GM18508 (cell line): ENCODE measurements around the gene IL1R2.

Source experiments
- ATAC-seq: cut with Tn5 transposase; IDR thresholded peaks from one replicate; pipeline ENCODE4 v1.9.1; 2021; ENCODE audit warnings: moderate number of reproducible peaks; ENCODE audit not compliant: insufficient read depth, unreplicated experiment

IL1R2 gene

DNA sequence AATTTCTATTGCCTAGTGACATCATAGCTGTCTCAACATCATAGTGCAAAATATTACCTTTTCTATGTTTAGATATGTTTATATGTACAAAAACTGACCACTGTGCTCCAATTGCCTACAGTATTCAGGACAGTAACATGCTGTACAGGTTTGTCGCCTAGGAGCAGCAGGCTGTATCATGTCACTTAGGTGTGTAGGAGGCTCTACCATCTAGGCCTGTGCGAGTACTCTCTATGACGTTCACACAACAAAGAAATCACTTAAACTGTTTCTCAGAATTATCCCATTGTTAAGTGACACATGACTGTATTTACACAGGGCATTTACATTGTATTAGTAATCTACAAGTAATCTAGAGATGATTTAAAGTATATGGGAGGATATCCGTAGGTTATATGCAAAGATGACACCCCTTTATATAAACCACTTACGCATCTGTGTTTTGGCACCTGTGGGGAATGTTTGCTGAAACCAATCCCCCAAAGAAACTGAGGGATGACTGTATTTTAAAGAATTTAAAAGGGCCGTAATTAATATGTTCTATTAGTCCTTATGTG lies 24.7 kb downstream of the IL1R2 start:
- no peak for ATAC-seq

DNA sequence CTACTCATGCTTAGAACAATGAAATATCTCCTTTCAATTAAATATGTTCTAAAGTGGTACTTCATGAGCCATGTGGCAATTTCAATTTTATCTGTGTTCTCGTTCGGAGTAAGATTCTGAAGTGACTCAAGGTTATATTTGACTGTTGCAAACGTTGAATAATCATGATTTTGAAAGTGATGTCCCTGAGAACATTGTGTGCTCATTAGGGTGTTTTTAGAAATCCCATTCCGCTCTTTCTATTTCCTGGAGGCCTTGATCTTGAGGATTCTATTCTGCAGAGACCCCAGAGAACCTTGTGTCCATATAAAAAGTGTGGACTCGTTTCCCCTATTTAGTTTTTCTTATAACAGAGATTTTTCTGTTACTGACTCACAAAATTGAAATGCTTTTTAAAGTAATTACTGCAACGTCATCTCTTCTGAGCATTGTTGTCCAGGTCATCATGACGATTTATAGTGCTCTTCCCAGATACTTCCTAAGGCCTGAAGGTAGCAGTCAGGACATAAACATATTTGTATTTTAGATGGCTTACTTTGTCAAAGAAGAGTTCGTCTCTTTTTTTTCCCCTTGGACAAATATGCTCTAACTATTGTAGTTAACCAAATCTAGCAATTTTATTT lies 27.2 kb downstream of the IL1R2 start:
- no peak for ATAC-seq

DNA sequence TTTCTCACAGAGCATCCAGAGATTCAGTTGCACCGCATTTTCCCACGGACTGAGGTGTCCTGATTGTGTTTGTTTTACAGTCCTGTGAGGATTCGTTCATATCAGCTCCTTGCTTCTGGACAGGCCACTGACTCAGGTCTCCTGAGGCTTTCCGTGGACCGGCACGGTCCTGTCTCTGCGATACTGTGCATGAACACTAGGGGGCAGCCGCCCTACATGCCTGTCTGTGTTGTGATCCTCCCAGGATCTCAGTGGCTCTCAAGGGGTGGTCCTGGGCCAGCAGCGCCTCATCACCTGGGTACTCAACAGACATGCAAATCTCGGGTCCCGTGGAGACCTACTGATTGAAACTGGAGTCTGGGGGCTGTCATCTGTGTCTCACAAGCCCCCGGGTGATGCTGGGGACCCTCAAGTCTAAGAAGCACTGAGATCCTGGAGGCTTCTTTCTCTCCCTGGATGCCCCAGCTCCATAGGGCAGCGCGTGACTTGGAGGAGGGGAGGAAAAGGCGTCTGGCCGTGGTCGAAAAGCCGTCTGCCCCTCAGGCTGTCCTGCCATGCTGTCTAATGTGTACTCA lies 28.9 kb downstream of the IL1R2 start:
- ATAC-seq = no peak

DNA sequence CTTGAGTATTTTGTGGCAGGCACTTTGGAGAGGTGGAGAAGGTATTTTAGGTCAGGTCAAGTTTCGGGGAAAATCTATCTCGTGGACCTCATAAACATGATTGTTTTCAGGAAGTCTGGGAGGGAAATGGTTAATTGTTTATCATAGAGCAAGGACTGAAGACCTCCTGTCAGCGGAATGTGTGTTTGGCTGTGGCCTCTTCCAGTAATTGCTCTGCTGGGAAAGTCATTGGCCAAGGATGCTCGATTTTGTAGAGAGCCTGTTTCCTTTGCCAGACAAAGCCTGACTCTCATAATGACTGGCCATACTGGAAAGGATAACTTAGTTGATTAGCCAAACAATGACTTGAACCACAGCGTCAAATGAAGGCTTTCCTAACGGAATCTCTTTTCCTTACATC lies 30.0 kb downstream of the IL1R2 start:
- ATAC-seq = no peak

DNA sequence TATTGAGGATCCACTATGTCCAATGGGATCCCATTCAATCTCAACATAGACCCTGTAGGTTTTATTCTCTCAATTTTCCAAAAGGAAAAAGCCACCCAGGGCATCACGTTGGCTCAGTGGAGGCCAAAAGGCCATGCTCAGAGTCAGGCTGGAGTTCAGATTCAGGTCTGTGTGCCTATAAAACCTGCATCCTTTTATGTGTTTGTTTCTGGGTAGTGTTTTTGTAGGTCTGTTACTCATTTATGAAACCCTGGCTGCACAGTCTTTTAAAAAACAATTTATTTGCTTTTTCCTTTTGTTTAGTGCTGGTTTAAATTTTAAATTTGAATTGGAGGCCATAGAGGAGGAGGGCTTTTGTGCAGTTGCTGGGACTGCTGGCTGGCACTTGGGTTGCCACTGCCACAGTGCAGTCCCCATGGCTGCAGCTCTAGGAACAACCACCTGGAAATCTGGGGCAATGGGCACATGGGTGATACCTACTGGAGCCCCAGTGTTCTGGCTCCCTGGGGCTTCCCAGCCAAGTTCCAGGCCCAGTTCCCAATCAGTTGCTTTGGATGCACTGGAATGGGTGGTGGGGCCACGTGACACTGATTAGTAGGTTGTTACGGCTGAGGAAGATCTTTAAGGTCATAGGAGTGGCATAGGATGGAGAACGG lies 31.3 kb downstream of the IL1R2 start:
- ATAC-seq = no peak

DNA sequence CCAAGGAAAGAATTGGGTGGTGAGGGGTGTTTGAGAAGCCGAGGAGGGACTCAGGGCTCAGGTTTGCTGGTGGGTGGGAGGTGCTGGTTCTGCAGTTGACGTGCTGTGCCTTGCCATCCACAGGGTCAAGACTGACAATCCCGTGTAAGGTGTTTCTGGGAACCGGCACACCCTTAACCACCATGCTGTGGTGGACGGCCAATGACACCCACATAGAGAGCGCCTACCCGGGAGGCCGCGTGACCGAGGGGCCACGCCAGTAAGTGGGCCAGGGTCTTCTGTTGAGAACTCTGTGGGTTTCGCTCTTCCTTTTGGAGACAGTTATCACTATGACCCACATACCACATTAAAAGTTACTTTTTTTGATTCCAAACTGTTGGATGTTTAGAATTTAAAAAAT lies 32.6 kb downstream of the IL1R2 start:
- no peak for ATAC-seq

DNA sequence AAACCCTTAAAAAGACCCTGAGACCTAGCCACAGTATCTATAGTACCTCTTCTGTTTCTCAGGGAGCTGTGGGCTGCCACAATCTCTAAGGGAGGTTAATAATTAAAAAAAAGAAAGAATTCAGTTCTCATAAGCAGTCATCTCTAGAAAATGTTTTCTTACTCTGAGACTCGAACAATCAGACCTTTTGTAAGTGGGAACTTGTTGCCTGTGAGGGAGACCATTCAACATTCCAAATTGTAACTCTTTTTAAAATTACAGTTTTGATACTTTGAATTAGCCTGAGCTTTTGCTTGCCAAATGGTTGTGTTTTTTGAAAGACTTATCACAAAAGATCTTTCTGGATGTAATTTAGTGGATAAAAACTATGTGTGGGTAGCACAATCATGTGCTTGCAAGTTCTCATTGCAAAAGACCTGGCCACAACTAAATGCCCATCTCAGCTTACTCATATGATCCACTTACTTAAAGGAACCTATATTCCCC lies 33.3 kb downstream of the IL1R2 start:
- ATAC-seq = peak; percentile 71

DNA sequence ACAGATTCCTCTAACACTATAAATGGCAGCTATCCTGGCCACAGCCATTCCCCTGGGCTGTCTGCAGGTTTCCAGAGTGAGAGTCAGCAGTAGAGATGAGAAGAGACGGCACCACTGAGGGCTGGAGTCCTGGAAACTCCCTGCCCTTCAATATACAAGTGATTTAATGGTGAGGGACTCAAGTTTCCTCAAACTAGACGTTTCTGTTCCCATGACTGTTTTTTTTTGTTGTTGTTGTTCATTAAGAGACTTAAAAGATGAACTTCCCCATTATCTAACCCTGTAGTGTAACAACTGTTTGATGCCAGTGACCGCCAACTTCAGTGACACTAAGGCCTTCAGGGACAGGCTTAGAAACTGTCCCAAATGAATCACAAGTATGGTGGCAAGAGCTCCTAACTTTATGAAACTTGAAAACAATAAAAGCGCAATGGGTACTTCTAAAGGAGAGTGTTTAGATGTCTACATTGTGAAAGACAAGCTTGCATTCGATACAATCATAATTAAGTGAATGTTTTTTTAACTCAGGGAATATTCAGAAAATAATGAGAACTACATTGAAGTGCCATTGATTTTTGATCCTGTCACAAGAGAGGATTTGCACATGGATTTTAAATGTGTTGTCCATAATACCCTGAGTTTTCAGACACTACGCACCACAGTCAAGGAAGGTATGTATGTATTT lies 34.0 kb downstream of the IL1R2 start:
- ATAC-seq = peak; percentile 40

DNA sequence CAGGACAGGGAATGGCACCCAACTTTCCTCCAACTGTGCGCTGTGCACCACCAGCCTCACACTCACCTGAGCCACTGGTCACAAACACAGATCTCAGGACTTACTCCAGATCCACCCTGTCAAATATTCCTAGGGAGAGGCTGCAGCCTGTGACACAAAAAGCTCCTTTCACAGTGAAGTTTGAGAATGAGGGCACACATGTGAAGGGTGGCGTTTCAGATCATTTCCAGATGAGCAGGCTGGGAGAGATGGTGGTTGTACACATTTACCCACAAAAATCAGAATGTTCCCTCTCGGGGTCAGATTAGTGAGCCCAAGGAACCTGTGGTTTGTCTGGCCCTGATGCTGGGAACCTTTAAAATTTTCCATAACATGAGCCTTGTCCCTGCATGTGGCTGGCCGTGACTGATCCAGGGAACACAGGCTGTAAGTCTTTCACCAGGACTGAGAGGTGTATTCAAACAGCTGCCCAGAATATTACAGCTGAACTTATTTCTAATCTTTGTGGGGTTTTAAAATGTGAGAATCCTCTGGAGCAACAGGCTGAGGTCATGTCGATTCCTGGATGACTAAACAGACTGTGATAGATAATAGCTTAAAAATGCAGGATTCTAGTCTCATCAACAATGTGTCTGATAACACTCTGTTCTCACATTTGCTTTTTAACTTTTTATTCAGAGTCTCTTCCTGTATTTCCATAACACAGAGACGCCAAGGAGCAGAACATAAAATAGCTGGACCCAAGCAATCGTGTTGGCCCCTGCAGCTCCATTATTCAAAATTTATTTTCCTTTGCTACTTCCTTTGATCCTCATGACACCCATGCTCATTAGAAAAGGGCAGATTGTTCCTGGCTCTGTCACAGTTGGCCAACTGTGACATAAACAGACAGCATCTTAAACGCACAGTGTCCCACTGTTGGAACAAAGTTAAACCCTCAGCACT lies 35.5 kb downstream of the IL1R2 start:
- no peak for ATAC-seq

DNA sequence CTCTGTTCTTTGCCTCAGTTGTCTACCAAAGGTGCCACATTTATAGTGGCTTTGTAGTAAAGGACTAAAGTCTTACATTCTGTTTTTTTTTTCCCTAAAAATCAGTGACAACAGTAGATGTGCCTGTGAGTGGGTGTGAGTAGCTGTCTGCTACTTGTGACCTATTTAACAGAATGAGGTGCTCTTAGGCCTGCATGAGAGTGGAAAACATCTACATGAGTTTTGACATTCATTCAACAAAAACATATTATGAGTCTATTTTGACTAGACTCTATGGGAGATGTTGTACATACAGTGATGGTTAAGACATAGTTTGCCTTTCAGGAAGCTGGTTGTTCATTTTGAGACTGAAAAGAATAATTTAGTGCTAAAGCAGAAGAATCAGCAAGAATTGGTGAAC lies 36.7 kb downstream of the IL1R2 start:
- no peak for ATAC-seq

DNA sequence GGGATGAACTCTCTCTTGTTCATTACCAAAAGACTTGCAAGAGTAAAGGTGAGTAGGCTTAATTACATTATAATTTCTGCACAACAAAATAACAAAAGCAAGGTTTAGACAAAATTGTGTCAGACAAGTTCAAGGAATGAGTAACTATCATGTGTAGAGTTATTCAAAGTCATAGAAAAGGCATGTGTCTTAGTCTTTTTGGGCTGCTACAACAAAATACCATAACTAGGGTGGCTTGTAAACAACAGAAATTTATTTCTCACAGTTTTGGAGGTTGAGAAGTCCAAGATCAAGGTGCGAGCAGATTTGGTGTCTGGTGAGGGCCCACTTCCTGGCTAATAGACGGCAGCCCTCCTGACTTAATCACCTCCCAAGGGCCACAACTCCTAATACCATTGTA lies 37.6 kb downstream of the IL1R2 start:
- ATAC-seq = no peak

DNA sequence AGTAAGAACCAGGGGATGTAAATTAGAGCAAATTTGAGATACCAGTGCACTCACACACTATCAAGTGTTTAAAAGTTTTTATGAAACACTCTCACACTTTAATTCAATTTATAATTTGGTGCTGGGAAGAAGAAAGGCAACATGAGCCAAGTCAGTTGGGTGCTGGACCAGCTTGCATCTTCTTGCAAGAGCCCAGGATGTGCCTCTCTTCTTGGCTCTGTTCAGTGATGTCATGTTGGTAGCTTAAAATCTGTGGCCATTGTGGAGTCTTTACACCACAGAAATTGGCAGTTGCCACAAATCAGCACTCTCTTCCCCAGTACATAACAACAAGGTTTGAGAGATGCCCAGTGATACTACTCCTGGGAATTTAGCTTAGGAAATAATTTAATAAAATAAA lies 38.2 kb downstream of the IL1R2 start:
- no peak for ATAC-seq

DNA sequence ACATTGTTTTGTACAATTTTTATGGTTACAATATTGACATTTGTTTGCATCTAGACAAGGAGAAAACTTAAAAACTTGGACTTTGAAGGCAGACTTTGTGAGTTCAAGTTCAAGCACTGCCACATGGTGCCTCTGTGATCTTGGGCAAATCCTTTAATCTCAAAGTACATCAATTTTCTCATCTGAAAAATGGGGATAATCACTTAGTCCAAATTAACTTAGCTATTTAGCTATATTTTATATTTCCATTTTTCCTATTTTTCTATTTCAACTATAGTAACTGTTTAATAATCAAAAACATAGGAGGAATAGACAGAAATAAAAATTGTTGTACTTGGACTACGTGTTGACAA lies 38.7 kb downstream of the IL1R2 start:
- ATAC-seq = no peak

DNA sequence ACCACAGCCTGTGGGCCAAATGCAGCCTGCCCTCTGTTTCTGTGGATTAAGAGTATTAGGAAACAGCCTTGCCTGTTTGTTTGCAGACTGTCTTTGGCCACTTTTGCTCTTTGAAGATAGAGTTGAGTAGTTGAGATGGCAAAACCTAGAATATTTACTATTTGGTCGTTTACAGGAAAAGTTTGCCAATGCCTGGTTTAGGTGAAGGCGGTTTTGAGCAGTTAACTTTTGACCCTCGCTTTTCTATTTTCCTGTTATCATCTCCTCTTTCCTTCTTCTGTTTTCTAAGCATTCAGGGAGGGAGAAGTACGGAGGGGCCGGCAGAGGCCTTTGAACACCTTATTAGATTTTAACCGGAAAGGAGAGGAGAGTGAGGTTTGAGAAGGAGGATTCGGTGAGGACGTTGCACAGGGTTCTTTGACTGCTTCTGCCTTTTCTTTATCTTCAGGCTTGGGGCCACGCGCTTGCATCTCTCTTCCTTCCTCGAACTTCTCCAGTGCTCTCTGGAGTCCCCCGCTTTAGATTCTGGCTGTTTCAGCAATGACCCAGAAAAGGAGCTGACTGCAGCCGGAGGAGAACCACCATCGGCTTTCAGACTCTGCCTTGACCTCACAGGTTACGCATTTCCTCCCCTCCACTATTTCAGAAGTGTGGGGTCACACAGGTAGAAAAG lies 39.2 kb downstream of the IL1R2 start:
- ATAC-seq = no peak

DNA sequence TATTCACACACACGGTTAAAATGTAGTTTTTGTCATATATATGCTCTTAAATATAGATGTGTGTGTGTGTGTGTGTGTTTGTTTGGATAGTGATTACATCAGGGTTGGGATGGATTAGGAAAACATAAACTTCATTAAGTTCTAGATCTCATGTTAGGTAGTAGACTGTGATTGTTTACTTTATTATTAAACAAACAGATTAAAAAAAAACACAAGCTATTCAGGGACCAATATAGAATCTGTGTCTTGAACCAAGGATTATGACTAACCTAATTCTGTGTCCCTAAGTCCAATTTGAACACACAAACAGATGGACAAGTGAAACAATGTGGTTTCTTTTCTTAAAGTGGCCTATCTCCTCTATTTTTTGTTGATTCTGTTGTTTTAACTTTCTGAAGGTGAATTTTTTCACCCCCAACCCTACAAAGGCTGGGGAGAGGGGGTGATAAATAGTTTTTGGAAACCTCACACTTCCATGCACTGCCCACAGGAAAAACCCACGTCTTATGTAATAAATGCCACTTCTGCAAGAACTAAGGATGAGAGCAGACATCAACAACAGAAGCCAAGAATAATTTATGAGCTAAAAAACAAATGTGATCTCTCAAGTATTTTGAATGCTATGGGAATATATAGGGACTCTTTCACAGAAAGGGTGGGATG lies 40.7 kb downstream of the IL1R2 start:
- no peak for ATAC-seq

DNA sequence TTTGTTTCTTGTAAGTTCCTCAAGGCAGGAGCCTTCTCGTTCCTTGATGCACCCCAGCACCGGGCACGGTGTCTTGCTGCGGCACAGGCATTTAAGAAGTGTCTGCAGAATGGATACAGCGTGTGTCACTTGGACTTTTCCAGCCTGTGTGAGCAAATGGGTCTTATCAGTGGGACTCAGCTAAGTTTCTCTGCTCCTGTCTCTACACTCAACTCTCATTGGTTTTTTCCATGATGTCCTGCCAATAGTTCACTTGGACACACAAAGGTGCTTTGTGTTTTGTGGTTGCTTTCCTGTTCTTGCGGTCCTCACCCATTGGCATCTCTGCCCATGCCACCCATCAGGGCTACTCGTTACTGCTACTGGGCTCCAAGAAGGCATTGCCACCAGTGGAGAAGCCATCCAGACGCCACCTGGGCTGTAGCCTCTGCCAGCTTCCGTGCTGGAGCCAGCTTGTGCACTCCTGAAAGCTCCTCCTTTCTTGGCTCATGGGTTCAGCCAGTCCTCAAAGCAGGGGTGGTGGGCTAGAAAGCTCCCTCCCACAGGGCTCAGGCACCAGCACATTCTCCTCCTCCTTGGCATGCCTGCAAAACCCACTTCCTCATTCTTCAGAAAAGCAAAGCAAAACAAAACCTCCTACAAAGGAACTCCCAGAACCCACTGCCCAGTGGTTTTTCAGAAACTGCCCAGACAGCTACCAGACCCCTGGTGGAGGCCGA lies 41.4 kb downstream of the IL1R2 start:
- peak; percentile 87 for ATAC-seq

DNA sequence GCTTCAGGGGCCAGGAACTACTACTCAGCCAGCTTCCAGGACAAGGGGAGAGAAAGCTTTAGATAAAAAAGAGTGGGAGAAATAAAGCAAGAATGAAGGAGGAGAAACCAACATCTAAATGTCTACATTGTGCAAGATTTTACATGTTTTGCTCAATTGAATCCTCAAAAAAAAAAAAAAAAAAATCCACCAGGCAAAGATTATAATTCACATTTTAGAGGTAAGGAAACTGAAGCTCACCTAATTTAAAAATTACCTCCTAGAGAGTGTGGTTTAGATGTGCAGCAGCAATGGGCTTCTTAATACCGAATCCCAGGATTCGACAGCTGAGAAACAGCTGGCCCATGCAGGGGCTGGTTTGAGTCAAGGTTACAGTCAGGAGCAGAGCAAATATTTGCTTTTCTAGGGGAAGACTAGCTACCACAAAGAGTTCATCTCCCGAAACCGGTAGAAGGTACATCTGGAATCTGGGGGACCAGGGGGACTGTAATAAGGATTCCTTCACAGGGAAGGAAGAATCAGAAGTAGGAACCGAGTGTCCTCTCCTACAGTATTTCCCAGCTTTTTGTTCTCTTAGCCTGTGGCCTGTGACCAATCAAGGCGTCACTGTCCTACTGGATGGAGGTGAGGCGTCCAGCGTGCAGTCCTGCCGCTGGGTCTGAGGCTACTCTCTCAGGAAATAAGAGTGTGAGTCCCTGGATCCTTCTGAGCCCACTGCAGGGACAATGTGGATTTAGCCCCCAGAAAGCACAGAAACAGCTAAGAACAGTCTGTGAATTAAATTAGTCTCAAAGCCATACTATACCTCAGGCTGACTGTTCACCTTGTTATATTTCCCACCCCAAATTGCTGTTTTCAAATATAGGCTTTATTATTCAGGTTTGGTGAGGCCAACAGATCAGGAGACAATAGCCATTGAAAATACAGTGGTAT lies 42.3 kb downstream of the IL1R2 start:
- no peak for ATAC-seq
